GM21619 (cell line): Measurements from ENCODE around the gene WSCD2.
"Not testable (repeated sequence)": the region's sequence is repeated elsewhere in the genome, so short reads cannot be mapped to it uniquely, and the experiment has no call there.

Experiments used
- ATAC-seq: cut with Tn5 transposase; IDR thresholded peaks from one replicate; pipeline ENCODE4 v1.9.1; 2021; ENCODE audit not compliant: unreplicated experiment

Gene WSCD2

GRCh38 chr12:108193493-108193892 lies 64.4 kb downstream of the WSCD2 start:
- no peak for ATAC-seq

- no peak for ATAC-seq
Observed at GRCh38 chr12:108193917-108194316, 64.8 kb downstream of the WSCD2 start.

GRCh38 chr12:108194585-108194984 lies 65.5 kb downstream of the WSCD2 start:
- ATAC-seq = no peak

GRCh38 chr12:108196319-108196718 lies 67.2 kb downstream of the WSCD2 start:
- ATAC-seq = no peak

- ATAC-seq = no peak
Observed at GRCh38 chr12:108196921-108197320, 67.8 kb downstream of the WSCD2 start.

- ATAC-seq = no peak
Observed at GRCh38 chr12:108198043-108198442, 69.0 kb downstream of the WSCD2 start.

GRCh38 chr12:108199106-108199505 lies 70.0 kb downstream of the WSCD2 start:
- ATAC-seq = no peak

- ATAC-seq = no peak
Observed at GRCh38 chr12:108201808-108202207, 72.7 kb downstream of the WSCD2 start.

GRCh38 chr12:108204117-108204987 lies 75.3 kb downstream of the WSCD2 start:
- no peak for ATAC-seq

GRCh38 chr12:108205864-108206263 lies 76.8 kb downstream of the WSCD2 start:
- no peak for ATAC-seq

- ATAC-seq = no peak
Observed at GRCh38 chr12:108207791-108208730, 79.0 kb downstream of the WSCD2 start.

- no peak for ATAC-seq
Observed at GRCh38 chr12:108210001-108210400, 80.9 kb downstream of the WSCD2 start.

- no peak for ATAC-seq
Observed at GRCh38 chr12:108211157-108211556, 82.1 kb downstream of the WSCD2 start.

GRCh38 chr12:108213871-108214445 lies 84.9 kb downstream of the WSCD2 start:
- ATAC-seq = no peak

GRCh38 chr12:108214486-108214885 lies 85.4 kb downstream of the WSCD2 start:
- ATAC-seq = no peak

GRCh38 chr12:108215458-108215857 lies 86.4 kb downstream of the WSCD2 start:
- no peak for ATAC-seq

- no peak for ATAC-seq
Observed at GRCh38 chr12:108218921-108219320, 89.8 kb downstream of the WSCD2 start.

GRCh38 chr12:108225101-108225500 lies 96.0 kb downstream of the WSCD2 start:
- ATAC-seq = not testable (repeated sequence)

- ATAC-seq = no peak
Observed at GRCh38 chr12:108226866-108227265, 97.8 kb downstream of the WSCD2 start.

- ATAC-seq = no peak
Observed at GRCh38 chr12:108228746-108229145, 99.7 kb downstream of the WSCD2 start.

- no peak for ATAC-seq
Observed at GRCh38 chr12:108231109-108231905, 102.2 kb downstream of the WSCD2 start.
